ENCODE results near the gene ZNF841.

Gene ZNF841

DNA sequence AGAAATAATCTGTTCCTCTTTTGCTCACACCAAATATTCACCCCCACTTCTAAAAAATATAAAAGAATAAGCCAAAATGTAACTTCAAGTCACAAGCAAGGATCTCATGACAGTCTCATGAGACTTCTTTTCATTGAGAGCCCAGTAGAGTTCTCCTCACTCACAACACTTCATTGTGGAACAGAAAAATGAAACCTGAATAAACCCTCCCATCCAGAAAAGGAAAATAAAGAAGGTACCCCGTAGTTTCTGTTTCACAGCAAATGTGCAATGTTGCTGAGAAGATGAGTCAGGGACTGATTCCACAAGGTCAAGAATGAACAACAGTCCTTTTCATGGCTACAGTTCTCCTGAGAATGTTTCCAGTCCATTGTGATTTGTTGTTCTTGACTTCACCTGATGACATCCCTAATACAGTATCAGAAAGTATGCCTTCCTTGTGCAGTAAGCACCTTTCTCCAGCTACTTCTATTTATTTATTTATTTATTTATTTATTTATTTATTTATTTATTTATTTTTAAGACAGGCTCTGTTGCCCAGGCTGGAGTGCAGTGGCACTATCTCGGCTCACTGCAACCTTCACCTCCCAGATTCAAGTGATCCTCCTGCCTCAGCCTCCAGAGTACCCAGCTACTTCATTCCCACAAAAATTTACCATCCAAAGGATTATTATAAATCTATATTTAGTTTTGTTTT, 6.4 kb upstream of the ZNF841 start:
- TF ChIP-seq, protein P1, sequence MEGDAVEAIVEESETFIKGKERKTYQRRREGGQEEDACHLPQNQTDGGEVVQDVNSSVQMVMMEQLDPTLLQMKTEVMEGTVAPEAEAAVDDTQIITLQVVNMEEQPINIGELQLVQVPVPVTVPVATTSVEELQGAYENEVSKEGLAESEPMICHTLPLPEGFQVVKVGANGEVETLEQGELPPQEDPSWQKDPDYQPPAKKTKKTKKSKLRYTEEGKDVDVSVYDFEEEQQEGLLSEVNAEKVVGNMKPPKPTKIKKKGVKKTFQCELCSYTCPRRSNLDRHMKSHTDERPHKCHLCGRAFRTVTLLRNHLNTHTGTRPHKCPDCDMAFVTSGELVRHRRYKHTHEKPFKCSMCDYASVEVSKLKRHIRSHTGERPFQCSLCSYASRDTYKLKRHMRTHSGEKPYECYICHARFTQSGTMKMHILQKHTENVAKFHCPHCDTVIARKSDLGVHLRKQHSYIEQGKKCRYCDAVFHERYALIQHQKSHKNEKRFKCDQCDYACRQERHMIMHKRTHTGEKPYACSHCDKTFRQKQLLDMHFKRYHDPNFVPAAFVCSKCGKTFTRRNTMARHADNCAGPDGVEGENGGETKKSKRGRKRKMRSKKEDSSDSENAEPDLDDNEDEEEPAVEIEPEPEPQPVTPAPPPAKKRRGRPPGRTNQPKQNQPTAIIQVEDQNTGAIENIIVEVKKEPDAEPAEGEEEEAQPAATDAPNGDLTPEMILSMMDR (IDR thresholded peaks at IDR 0.05), result no peak

DNA sequence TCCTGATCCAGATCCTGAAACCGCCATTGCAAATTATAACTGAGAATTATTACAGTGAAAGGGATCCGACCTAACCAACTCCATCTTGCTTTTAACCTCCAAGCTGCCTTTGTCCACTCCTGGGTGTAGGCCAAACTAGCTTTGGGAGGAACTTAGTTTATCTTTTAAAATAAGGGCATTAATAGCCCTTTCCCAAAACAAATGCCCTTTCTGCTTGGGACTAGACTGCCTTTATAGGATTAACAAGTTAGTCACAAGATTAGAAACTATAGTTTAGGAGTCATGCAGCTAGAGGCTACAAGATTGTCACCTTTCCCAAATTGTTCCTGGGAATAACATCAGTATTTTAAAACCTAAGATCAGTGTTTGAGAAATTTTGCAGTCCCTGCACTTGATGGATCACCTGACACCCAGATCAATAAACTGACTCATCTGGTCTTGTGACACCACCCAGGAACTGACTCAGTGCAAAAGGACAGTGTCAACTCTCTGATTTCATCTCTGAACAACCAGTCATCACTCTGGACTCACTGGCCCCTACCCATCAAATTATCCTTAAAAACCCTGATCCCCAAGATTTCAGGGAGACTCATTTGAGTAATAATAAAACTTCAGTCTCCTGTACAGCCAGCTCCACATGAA, 4.1 kb upstream of the ZNF841 start:
- TF ChIP-seq, protein P1 (IDR thresholded peaks at IDR 0.05), result no peak

DNA sequence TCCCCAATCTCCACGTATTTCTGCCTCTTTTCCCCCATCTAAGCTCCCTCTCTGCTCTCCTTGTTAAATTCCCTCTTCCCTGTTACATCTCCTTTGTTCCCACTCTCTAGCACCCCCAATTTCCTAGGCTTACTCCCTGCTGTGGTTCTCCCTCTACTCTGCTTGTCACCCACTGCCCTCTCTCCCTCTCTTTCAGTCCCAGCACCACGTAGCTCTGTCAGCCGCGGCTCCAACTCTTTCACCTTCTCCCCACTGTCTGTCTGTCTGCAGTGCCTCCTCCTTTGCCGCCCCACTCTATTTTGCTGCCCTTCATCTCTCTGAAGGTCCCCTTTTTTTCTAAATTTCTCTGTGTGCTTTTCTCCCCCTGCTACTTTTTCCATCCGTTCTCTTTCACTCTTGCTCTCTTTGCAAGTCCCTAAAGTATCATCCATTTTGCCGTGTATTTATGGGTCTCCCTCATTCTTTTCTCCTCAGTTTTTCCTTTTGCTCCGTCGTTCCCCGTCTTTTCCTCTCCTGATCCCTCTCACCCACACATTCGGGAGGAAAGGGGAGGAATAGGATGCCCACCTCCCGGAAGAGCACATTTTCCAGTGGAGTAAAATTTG, 937 bp downstream of the ZNF841 start:
- TF ChIP-seq, protein P1 (IDR thresholded peaks at IDR 0.05), result no peak

DNA sequence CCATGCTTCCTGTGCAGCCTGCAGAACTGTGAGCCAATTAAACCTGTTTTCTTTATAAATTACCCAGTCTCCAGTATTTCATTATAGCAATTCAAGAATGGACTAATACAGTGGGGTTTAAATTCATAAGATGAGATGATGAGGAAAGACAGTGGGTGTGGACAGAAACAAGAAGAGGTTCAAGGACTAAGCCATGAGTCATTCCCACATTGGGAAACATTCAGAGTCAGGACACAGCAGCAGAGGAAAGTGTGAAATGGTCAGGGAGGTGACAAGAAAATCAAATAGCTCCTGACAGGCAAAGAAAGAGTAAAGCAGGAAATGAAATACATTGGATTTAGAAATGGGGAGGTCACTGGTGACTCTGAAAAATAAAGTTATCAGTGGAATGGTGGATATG, 9.1 kb downstream of the ZNF841 start:
- TF ChIP-seq, protein P1 (IDR thresholded peaks at IDR 0.05), result no peak

DNA sequence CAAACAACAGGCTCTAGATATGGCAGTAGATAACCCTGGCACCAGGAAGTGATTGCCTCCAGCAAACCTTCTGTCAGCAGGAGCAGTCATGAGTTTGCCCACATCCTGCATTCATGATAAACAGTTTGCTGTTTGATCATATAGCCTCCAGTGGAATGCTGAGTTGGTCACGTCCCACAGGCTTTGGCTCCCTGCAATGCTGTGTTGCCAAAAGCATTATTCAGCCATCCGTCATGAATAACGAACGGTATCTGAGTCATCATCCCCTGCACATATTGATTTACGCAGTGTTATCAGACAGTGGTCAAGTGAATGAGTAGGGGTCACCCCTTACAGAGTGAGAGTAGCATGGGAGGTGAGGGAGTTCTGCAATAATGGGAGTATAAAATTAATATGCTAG, 25.1 kb downstream of the ZNF841 start:
- TF ChIP-seq, protein P1 (IDR thresholded peaks at IDR 0.05), result no peak

DNA sequence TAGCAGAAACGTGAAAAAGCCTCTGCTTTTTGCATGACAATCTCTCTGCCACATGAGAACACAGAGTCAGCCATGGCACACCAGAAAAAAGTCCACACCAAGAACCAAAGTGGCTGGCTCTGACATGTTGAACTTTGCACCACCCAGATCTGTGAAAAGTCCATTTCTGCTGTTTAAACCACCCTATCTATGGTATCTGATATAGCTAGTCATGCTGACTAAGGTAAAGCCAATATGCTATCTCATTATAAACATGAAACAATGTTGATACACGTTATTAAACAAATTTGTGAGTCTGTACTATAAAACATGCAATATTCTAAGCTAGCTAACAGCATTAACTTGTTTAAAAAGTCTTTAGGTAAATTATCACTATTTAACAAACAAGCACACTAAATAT, 25.9 kb downstream of the ZNF841 start:
- TF ChIP-seq, protein P1 (IDR thresholded peaks at IDR 0.05), result no peak

DNA sequence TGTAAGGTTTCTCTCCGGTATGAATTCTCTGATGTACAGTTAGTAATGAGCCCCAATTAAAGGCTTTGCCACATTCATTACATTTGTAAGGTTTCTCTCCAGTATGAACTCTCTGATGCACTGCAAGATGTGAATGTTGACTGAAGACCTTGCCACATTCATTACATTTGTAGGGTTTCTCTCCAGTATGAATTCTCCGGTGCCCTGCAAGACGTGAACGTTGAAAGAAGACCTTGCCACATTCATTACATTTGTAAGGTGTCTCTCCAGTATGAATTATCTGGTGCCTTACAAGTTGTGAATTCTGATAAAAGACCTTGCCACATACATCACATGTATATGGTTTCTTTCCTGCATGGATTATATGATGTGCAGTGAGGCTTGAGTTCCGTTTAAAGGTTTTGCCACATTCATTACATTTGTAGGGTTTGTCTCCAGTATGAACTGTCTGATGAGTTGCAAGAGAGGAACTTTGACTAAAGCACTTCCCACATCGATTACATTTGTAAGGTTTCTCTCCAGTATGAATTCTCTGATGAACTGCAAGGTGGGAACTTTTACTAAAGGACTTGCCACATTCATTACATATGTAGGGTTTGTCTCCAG, 29.2 kb downstream of the ZNF841 start:
- TF ChIP-seq, protein P1 (IDR thresholded peaks at IDR 0.05), result no peak

All from LNCAP (cell line).